Subcutaneous abdominal adipose tissue (tissue), 5 donors: Measurements from ENCODE around the gene MARCHF4.

Experiments used
- H3K27ac ChIP-seq: one replicate; pipeline ENCODE4 v1.7.0; 2013; ENCODE audit warnings: low read depth, mild to moderate bottlenecking, inconsistent platforms, low read length, moderate library complexity
- H3K27me3 ChIP-seq, 5 donors: one replicate each; pipeline ENCODE4 v1.7.0; 2013; ENCODE audit warnings: low read length in 5 of 5, inconsistent platforms in 1 of 5; ENCODE audit not compliant: control insufficient read depth in 5 of 5, insufficient read depth in 4 of 5
- H3K36me3 ChIP-seq, 5 donors: one replicate each; pipeline ENCODE4 v1.7.0; 2013; ENCODE audit warnings: low read length in 5 of 5; ENCODE audit not compliant: control insufficient read depth in 5 of 5, insufficient read depth in 5 of 5
- H3K4me1 ChIP-seq, 5 donors: one replicate each; pipeline ENCODE4 v1.7.0; 2013; ENCODE audit warnings: low read length in 5 of 5, mild to moderate bottlenecking in 3 of 5, moderate library complexity in 1 of 5; ENCODE audit not compliant: control insufficient read depth in 5 of 5, insufficient read depth in 5 of 5
- H3K4me3 ChIP-seq, 5 donors: one replicate each; pipeline ENCODE4 v1.7.0; 2013; ENCODE audit warnings: low read length in 5 of 5, low read depth in 1 of 5
- H3K9ac ChIP-seq, 5 donors: one replicate each; pipeline ENCODE4 v1.7.0; 2013; ENCODE audit warnings: low read length in 5 of 5, mild to moderate bottlenecking in 4 of 5, moderate library complexity in 3 of 5
- H3K9me3 ChIP-seq, 5 donors: one replicate each; pipeline ENCODE4 v1.7.0; 2013; ENCODE audit warnings: low read length in 5 of 5; ENCODE audit not compliant: control insufficient read depth in 5 of 5
- donor health status: healthy.
- donor health status: healthy.
- donor health status: healthy.
- donor health status: healthy.
- donor health status: healthy.

MARCHF4 gene

DNA sequence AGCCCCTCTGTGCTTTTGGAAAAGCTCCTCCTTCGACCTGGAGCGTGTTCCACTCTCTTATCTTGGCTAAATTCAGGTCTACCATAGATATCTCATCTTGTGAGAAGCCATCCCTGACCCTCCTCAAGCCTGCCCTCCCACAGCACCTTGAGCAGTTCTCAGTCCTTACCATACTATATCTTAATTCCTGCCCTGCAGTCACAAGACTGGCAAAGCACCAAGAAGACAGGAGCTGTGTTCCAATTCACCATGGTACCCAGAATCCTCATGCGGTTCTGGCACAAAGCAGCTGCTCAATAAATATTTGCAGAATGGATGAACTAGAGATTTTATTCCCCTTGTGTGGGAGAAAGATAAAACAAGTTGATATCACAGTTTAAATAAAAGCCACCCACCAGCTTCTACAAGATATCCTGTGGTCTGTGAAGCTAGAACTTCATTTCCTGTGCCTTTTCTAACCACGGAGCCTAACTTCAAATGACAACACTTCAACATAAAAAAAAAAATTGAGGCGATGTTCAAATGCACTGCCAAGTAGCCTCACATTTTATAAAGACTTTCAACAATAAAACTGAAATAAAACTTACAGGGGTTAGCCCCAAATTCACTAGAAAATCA, 19.5 kb downstream of the MARCHF4 start:
- Histone ChIP-seq H3K36me3 (no peaks in the 10 kb centered on the region), H3K27me3 (peaks cover 0 to 4% (median 0%) of the 10 kb centered on the region in 5 donors), H3K4me3 (no peak overlapping the region), H3K27ac (no peak overlapping the region), H3K9me3 (no peaks in the 10 kb centered on the region), H3K4me1 (no peaks in the 10 kb centered on the region), H3K9ac (no peak overlapping the region)

GRCh38 chr2:216351172-216351925, 20.9 kb downstream of the MARCHF4 start:
- H3K4me1 ChIP-seq: no peaks in the 10 kb centered on the region
- H3K9ac ChIP-seq: no peak overlapping the region
- no peak overlapping the region for H3K4me3 ChIP-seq
- peaks cover 0 to 4% (median 0%) of the 10 kb centered on the region in 5 donors for H3K27me3 ChIP-seq
- H3K9me3 ChIP-seq: no peaks in the 10 kb centered on the region
- H3K36me3 ChIP-seq: no peaks in the 10 kb centered on the region
- no peak overlapping the region for H3K27ac ChIP-seq

- no peak overlapping the region for H3K27ac ChIP-seq
- H3K9ac ChIP-seq: no peak overlapping the region
- H3K4me1 ChIP-seq: no peaks in the 10 kb centered on the region
- H3K36me3 ChIP-seq: no peaks in the 10 kb centered on the region
- H3K27me3 ChIP-seq: peaks cover 0 to 4% (median 0%) of the 10 kb centered on the region in 5 donors
- no peak overlapping the region for H3K4me3 ChIP-seq
- no peaks in the 10 kb centered on the region for H3K9me3 ChIP-seq
Measured at GRCh38 chr2:216350214-216350791, 22.0 kb downstream of the MARCHF4 start.

- H3K4me1 ChIP-seq: no peaks in the 10 kb centered on the region
- peaks cover 0 to 4% (median 2%) of the 10 kb centered on the region in 5 donors for H3K27me3 ChIP-seq
- no peak overlapping the region for H3K27ac ChIP-seq
- H3K9ac ChIP-seq: no peak overlapping the region
- H3K9me3 ChIP-seq: no peaks in the 10 kb centered on the region
- no peaks in the 10 kb centered on the region for H3K36me3 ChIP-seq
- H3K4me3 ChIP-seq: no peak overlapping the region
Measured at GRCh38 chr2:216349366-216349765, 22.9 kb downstream of the MARCHF4 start.

DNA sequence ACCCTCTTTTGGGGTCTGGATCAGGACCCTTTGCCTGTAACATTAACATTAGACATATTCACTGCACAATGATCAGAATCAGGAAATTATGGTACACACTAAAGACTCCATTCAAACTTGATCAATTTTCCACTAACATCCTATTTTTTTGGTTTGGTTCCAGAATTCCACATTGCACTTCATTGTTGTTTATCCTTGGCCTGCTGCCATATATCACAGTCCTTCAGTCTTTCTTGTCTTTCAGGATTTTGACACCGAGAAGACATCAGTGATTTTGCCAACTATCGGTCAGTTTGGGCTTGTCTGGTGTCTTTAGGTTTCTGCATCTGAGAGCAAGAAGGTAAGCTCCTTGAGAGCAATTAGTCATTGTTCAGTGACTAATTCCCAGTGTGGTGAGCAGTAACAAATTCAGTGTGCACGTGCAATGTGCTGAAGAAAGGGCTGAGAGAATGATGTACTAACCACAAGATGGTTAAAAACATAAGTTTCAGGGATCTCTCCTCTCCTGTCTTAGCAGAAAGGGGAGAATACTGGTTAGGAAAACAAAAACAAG, 23.5 kb downstream of the MARCHF4 start:
- Histone ChIP-seq H3K4me1 (no peaks in the 10 kb centered on the region), H3K9me3 (no peaks in the 10 kb centered on the region), H3K27me3 (peaks cover 0 to 4% (median 0%) of the 10 kb centered on the region in 5 donors), H3K9ac (no peak overlapping the region), H3K36me3 (no peaks in the 10 kb centered on the region), H3K4me3 (no peak overlapping the region), H3K27ac (no peak overlapping the region)

DNA sequence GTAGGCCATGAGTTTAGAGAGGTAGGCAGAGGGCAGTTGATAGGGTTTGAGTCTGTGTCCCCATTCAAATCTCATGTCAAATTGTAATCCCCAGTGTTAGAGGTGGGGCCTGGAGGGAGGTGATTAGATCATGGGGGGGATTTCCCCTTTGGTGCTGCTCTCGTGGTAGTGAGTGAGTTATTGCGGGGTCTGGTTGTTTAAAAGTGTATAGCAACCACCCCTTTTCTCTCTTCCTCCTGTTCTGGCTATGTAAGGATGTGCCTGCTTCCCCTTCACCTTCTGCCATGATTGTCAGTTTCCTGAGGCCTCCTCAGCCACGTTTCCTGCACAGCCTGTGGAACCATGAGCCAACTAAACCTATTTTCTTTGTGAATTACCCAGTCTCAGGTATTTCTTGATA, 25.5 kb downstream of the MARCHF4 start:
- no peaks in the 10 kb centered on the region for H3K9me3 ChIP-seq
- no peak overlapping the region for H3K4me3 ChIP-seq
- no peak overlapping the region for H3K9ac ChIP-seq
- no peaks in the 10 kb centered on the region for H3K36me3 ChIP-seq
- no peaks in the 10 kb centered on the region for H3K4me1 ChIP-seq
- no peak overlapping the region for H3K27ac ChIP-seq
- peaks cover 0 to 7% (median 0%) of the 10 kb centered on the region in 5 donors for H3K27me3 ChIP-seq

- no peak overlapping the region for H3K9ac ChIP-seq
- peaks cover 0 to 1% (median 0%) of the 10 kb centered on the region in 5 donors for H3K4me1 ChIP-seq
- peaks cover 0 to 10% (median 0%) of the 10 kb centered on the region in 5 donors for H3K27me3 ChIP-seq
- no peak overlapping the region for H3K4me3 ChIP-seq
- H3K9me3 ChIP-seq: no peaks in the 10 kb centered on the region
- H3K36me3 ChIP-seq: no peaks in the 10 kb centered on the region
- H3K27ac ChIP-seq: no peak overlapping the region
Measured at GRCh38 chr2:216345846-216346245, 26.4 kb downstream of the MARCHF4 start.

DNA sequence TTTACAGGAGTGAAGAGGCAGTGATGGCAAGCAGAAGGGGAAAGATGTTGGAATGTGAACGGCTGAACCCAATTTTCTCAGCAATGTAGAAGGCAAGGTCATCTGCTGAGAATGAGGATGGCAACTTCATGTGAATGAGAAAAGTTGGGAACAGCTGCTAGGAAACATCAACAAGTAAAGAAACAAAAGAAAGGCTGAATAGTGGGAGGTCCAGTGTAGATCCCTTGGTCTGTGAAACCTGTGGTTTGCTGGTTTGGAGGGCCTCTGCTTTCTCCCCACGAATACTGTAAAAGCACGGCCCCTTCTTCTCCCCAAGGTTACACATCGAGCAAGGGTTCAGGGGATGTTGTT, 27.4 kb downstream of the MARCHF4 start:
- no peaks in the 10 kb centered on the region for H3K9me3 ChIP-seq
- peaks cover 0 to 10% (median 0%) of the 10 kb centered on the region in 5 donors for H3K27me3 ChIP-seq
- H3K4me1 ChIP-seq: peaks cover 0 to 10% (median 7%) of the 10 kb centered on the region in 5 donors
- H3K27ac ChIP-seq: no peak overlapping the region
- H3K36me3 ChIP-seq: no peaks in the 10 kb centered on the region
- H3K4me3 ChIP-seq: no peak overlapping the region
- H3K9ac ChIP-seq: no peak overlapping the region

DNA sequence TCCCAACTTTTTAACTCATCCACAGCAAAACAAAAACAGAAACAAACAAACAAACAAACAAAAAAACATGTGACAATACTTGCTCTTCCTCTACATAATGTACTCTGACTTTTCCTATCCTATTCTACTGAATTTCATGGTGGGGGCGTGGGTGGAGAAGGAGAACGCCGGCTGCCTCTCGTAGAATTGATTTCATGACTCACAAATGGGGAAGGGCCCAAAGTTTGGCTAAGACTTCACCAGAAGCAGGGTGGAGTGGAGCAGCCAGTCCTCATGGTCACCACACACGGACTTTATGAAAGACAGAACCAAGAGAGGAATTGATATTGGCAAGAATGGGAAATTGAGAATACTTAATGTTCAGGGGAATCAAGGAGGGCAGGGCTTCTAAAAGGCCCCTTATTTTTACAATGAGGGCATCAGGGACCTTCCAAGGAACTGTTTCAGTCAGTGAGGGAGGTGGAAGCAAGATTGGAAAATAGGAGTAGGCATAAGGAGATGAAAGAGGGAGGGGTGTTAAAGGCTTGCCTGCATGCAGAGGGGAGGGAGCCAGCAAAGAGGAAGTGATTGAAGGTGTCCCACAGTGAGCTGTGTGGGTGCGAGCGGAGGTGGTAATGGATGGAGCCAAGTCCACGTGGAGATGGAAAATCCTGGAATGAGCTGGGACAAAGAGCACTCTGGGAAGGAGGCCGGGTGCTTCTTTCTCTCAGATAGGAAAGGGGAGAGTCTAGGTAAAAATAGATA, 27.9 kb downstream of the MARCHF4 start:
- Histone ChIP-seq H3K36me3 (no peaks in the 10 kb centered on the region), H3K9me3 (no peaks in the 10 kb centered on the region), H3K4me1 (peaks cover 0 to 15% (median 9%) of the 10 kb centered on the region in 5 donors), H3K27ac (no peak overlapping the region), H3K9ac (no peak overlapping the region), H3K27me3 (peaks cover 0 to 10% (median 0%) of the 10 kb centered on the region in 5 donors), H3K4me3 (no peak overlapping the region)
